Coronary artery (tissue), 2 donors: Measurements from ENCODE around the gene GRIK1.

Experiments
- DNase-seq: peaks from one replicate; pipeline ENCODE4 v3.0.0-alpha.2; 2017; ENCODE audit warnings: low spot score
- H3K27ac ChIP-seq, 2 donors: fragments of 200-600 bp; sonication (generic); one replicate each; pipeline ENCODE4 v1.5.1; 2016 to 2019
- H3K4me3 ChIP-seq: fragments of 200-600 bp; sonication (generic); 2 replicates; pipeline ENCODE4 v1.5.1; 2016; ENCODE audit warnings: mild to moderate bottlenecking, moderate library complexity
- TF ChIP-seq, protein P1 (sequence below): fragments of 200-600 bp; sonication (generic); IDR thresholded peaks from one replicate; pipeline ENCODE4 v1.5.1; 2019; ENCODE audit warnings: antibody characterized with exemption

Gene GRIK1

DNA sequence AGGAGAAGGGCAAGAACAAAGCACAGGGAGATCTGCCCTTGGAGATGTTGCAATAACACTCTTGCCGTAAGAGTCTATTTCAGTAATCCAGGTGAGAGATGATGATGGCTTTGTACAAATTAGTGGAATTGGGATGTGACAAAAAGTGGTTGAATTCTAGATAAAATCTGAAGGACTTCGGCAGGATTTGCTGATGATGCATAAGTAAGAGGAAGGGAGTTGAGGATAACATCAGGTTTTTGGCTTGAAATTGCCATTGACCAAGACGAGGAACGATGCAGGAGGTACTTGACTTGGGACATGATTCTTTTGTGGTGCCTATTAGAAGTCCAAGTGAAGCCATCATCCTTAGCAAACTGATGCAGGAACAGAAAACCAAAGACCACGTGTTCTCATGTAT, 238.1 kb downstream of the GRIK1 start:
- no peak for DNase-seq
- TF ChIP-seq, protein P1, sequence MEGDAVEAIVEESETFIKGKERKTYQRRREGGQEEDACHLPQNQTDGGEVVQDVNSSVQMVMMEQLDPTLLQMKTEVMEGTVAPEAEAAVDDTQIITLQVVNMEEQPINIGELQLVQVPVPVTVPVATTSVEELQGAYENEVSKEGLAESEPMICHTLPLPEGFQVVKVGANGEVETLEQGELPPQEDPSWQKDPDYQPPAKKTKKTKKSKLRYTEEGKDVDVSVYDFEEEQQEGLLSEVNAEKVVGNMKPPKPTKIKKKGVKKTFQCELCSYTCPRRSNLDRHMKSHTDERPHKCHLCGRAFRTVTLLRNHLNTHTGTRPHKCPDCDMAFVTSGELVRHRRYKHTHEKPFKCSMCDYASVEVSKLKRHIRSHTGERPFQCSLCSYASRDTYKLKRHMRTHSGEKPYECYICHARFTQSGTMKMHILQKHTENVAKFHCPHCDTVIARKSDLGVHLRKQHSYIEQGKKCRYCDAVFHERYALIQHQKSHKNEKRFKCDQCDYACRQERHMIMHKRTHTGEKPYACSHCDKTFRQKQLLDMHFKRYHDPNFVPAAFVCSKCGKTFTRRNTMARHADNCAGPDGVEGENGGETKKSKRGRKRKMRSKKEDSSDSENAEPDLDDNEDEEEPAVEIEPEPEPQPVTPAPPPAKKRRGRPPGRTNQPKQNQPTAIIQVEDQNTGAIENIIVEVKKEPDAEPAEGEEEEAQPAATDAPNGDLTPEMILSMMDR: no peak
- Histone ChIP-seq H3K4me3 (no peak overlapping the region), H3K27ac (no peak overlapping the region)

DNA sequence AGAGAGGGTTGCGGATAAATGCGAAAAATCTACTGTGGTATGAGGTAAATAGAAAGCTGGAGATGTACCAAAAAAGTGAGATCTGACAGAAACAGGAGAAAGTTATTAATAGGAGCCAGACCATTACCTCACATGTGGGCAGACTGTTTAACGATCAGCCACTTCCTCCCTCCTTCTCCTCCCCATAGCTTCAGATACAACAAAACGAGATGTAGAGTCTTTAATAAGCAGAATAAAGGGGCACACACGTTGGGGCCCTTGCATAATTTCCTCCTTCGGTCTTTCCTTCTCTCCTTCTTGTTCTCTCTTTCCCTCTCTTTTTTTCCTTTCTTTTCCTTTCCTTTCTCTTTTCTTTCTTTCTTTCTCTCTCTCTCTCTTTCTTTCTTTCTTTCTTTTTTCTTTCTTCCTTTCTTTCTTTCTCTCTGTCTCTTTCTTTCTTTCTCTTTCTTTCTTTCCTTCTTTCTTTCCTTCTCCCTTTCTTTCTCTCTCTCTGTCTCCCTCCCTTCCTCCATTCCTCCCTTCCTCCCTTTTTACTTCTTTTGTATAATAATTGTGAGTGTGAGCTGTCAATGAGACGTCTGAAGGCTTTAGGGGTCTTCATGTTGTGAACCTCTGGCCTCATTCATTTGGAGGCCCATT, 242.1 kb downstream of the GRIK1 start:
- Histone ChIP-seq H3K4me3 (no peak overlapping the region), H3K27ac (no peak overlapping the region)
- TF ChIP-seq, protein P1: no peak
- DNase-seq: no peak

DNA sequence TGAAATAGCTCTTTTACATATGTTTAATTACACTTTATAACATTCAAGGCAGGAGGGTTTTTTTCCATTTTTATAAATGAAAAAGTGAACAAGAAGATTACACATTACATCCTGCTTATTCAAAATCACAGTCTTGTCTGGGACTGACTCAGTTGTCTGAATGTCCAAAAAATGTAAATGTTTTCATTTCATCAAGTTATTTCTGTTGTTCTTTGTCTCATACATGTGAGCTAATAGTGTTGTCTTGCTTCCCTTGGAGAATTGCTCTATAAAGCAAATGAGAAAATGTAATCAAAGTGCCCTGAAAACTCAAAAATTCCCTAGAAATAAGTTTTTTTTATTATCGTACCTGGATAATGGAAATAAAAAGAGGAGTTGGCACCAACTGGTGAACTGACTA, 242.9 kb downstream of the GRIK1 start:
- Histone ChIP-seq H3K4me3 (no peak overlapping the region), H3K27ac (no peak overlapping the region)
- DNase-seq: no peak
- TF ChIP-seq, protein P1: no peak

DNA sequence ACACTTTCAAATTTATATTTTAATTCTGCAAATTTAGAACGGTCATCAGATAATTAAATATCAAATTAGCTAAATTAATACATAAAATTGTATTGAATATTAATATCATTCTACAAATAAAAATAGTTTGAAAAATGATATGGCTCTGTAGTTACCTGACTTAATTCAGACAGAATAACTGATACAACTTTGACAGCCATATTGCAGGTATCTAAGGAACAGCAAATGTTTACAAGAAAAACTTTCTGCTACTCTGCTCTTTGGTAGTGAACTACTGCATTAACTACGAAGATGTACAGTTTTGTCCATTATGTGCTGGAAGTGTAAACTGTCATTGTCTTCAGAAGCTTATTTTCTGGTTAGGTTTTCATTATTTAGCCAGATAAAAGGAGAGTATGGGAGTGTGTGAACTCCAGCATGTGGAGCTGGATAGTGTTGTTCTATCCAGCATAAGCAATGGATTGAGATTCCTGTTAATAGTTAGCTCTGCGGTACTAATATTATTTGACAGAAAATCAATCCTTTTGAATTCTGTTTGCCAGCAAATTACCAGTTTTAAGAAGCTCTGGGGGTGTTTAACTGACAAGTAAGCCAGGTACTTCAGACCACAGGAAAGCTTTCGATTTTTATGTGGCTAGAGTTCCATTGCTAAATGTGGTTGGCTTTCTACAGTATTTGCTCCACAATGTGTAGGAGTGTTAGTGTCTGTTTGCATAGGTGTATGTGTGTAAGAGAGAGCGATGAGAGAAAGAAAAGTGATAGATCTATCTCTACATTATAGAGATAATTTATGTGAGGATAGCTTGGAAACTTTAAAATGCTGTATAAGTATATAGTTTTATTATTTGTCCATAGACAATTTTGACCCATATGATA, 247.9 kb downstream of the GRIK1 start:
- no peak overlapping the region for H3K27ac ChIP-seq
- TF ChIP-seq, protein P1: no peak
- H3K4me3 ChIP-seq: no peak overlapping the region
- DNase-seq: no peak

DNA sequence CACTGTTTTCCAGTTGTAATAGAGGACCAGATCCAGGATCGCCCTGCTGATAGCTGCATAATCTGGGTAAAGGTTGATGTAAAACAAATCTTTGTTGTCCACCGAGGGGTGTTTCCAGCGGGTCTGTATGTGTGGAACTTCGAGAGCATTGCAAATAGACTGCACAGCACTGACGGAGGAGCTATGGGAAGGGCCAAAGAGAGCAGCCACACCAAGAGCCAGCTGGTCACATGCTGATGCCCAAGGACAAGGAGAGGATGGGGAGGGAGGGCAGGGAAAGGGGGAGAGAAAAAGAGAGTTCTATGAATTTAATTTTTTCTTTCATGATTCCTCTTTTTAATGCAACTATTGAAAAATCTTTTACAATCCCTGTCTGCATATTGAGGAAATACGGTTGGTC, 250.0 kb downstream of the GRIK1 start:
- Histone ChIP-seq H3K27ac (no peak overlapping the region), H3K4me3 (no peak overlapping the region)
- TF ChIP-seq, protein P1: no peak
- DNase-seq: no peak

DNA sequence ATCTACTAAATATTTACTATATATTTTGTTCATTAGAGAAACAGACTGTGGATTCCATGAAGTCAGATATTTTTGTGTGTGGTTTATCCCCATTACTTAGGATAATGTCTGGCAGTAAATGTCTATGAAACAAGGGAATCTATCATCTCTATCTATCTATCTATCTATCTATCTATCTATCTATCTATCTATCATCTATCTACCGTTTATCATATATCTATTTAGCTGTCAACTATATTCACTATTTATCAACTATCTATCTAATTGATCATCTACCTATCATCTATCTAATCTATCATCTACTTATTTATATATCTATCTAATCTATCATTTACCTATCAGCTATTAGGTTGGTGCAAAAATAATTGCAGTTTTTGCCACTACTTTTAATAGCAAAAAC, 255.7 kb downstream of the GRIK1 start:
- TF ChIP-seq, protein P1: no peak
- no peak overlapping the region for H3K4me3 ChIP-seq
- no peak overlapping the region for H3K27ac ChIP-seq

DNA sequence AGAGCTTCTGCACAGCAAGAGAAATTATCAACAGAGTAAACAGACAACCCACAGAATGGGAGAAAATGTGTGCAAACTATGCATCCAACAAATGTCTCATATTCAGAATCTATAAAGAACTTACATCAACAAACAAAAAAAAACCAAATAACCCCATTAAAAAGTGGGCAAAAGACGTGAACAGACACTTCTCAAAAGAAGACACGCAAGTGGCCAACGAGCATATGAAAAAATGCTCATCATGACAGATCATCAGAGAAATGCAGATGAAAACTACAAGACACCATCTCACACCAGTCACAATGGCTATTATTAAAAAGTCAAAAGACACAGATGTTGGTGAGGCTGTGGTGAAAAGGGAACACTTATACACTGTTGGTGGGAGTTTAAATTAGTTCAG, 257.0 kb downstream of the GRIK1 start:
- no peak for DNase-seq
- Histone ChIP-seq H3K27ac (no peak overlapping the region), H3K4me3 (no peak overlapping the region)
- TF ChIP-seq, protein P1: no peak

More for the DNA sequence above, 255.7 kb downstream of the GRIK1 start:
- no peak for DNase-seq
